Fibroblast of villous mesenchyme (primary cell): ENCODE data around the gene B4GALNT4. TPM values are rescaled to one million over a fixed set of nuclear protein-coding genes. Genes with fewer than 3 reads are reported as not detected.
"Not testable (repeated sequence)": the region's sequence is repeated elsewhere in the genome, so short reads cannot be mapped to it uniquely, and the experiment has no call there.

Source experiments
- DNase-seq: peaks from one replicate; pipeline ENCODE4 v3.0.0-alpha.2; 2010; ENCODE audit warnings: low read depth
- H3K4me3 ChIP-seq: 2 replicates; pipeline ENCODE4 v1.5.1; 2011; ENCODE audit warnings: low read depth, mild to moderate bottlenecking, low read length
- CTCF ChIP-seq: IDR thresholded peaks from 2 replicates; pipeline ENCODE4 v1.5.1; 2012; ENCODE audit warnings: low read depth, mild to moderate bottlenecking, low read length; ENCODE audit not compliant: insufficient read depth
- total RNA-seq: library from RNA; depleted of rRNA; stranded (reverse); fragments of >200 nt; gene quantifications from 2 replicates; pipeline ENCODE4 v1.2.3, GENCODE V29; 2012

The B4GALNT4 gene
- total RNA-seq, 1 donor: 0.43 TPM

- no peak for DNase-seq
- TF ChIP-seq CTCF: no peak
- H3K4me3 ChIP-seq: no peak overlapping the region
These were observed 11.7 kb upstream of the B4GALNT4 start for GRCh38 chr11:357582-357981.

GRCh38 chr11:358129-358800, 11.0 kb upstream of the B4GALNT4 start:
- no peak overlapping the region for H3K4me3 ChIP-seq
- TF ChIP-seq CTCF: no peak
- DNase-seq: no peak

- no peak for TF ChIP-seq CTCF
- no peak for DNase-seq
- H3K4me3 ChIP-seq: no peak overlapping the region
These were observed 10.1 kb upstream of the B4GALNT4 start for GRCh38 chr11:359181-359714.

- no peak overlapping the region for H3K4me3 ChIP-seq
- no peak for DNase-seq
- no peak for TF ChIP-seq CTCF
These were observed 8.7 kb upstream of the B4GALNT4 start for GRCh38 chr11:360326-361280.

GRCh38 chr11:362642-363442, 6.5 kb upstream of the B4GALNT4 start:
- no peak overlapping the region for H3K4me3 ChIP-seq
- no peak for TF ChIP-seq CTCF
- DNase-seq: no peak

GRCh38 chr11:363443-363805, 5.9 kb upstream of the B4GALNT4 start:
- DNase-seq, H3K4me3 ChIP-seq: not testable (repeated sequence)
